ENCODE results near the gene PBX3.

DNA sequence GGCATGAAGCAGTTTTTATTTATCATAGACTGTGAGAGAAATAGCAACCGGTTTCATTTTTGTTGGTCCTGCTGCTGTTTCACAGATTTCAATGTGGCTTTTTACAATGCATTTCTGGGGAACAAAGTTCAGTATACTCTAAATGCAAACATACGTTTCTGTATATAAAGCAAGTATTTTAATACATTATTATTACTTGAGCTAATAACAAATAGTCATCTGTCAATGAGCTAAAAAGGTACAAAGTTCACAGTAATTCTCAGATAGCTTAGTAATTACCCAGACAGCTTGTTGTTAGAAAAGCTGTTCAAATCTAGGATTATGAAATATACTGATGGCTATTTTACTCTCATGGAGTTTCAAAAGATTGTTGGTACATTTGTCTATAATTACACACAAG, 50.8 kb downstream of the PBX3 start:
- TF ChIP-seq, protein P1, sequence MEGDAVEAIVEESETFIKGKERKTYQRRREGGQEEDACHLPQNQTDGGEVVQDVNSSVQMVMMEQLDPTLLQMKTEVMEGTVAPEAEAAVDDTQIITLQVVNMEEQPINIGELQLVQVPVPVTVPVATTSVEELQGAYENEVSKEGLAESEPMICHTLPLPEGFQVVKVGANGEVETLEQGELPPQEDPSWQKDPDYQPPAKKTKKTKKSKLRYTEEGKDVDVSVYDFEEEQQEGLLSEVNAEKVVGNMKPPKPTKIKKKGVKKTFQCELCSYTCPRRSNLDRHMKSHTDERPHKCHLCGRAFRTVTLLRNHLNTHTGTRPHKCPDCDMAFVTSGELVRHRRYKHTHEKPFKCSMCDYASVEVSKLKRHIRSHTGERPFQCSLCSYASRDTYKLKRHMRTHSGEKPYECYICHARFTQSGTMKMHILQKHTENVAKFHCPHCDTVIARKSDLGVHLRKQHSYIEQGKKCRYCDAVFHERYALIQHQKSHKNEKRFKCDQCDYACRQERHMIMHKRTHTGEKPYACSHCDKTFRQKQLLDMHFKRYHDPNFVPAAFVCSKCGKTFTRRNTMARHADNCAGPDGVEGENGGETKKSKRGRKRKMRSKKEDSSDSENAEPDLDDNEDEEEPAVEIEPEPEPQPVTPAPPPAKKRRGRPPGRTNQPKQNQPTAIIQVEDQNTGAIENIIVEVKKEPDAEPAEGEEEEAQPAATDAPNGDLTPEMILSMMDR (conservative IDR thresholded peaks at IDR 0.05 in 1 of 2, IDR thresholded peaks at IDR 0.05 in 1 of 2; ENCODE audit: extremely low read depth in 1 of 2, insufficient read depth in 1 of 2, low read depth in 1 of 2, low read length in 2 of 2), result no peak
- TF ChIP-seq EZH2 (IDR thresholded peaks at IDR 0.05; ENCODE audit: borderline replicate concordance, low read length), result no peak
